IMR-90 (cell line): ENCODE measurements around the gene GAPT. TPM values are rescaled to one million over a fixed set of nuclear protein-coding genes. Genes with fewer than 3 reads are reported as not detected.

ENCODE experiments used
- ATAC-seq: fragments of 200-7000 bp; cut with Tn5 transposase; 2 replicates; pipeline ENCODE4 v1.9.1; 2020; ENCODE audit warnings: low read depth, mild to moderate bottlenecking, moderate library complexity
- BruUV-seq: library from RNA; stranded (reverse); fragments of 400-500 nt; replicated peaks from 2 replicates; lab custom pipeline; 2021; lab: Mats Ljungman, UMichigan
- CTCF ChIA-PET: fragments of 300-600 bp; formaldehyde crosslinking; extraction: SDS; loops from one replicate; lab custom pipeline; 2021; ENCODE audit warnings: antibody characterized with exemption; lab: Yijun Ruan, JAX
- POLR2A ChIA-PET: fragments of 300-600 bp; sonication (Branson Sonifier 250); formaldehyde crosslinking; loops from one replicate; lab custom pipeline; 2022; ENCODE audit warnings: antibody characterized with exemption; ENCODE audit not compliant: unreplicated experiment; lab: Charles Lee
- DNase-seq: peaks from one replicate; pipeline ENCODE4 v3.0.0; 2013
- H2AFZ ChIP-seq: replicated peaks from 2 replicates; pipeline ENCODE3; 2013; ENCODE audit warnings: low read length, mild to moderate bottlenecking; ENCODE audit not compliant: poor library complexity
- H2AK5ac ChIP-seq: 2 replicates; pipeline ENCODE4 v1.6.1; 2013; ENCODE audit warnings: low read depth, low read length, inconsistent platforms
- H2AK9ac ChIP-seq: replicated peaks from 2 replicates; pipeline ENCODE3; 2013; ENCODE audit warnings: mild to moderate bottlenecking, low read depth, low read length, moderate library complexity; ENCODE audit not compliant: poor library complexity
- H2BK120ac ChIP-seq: 2 replicates; pipeline ENCODE4 v1.6.1; 2013; ENCODE audit warnings: low read depth, low read length, inconsistent platforms
- H2BK15ac ChIP-seq: 3 replicates; pipeline ENCODE4 v1.6.1; 2013; ENCODE audit warnings: low read depth, low read length, inconsistent platforms
- H2BK20ac ChIP-seq: 2 replicates; pipeline ENCODE4 v1.6.1; 2013; ENCODE audit warnings: low read depth, mild to moderate bottlenecking, inconsistent platforms, low read length, moderate library complexity
- H2BK5ac ChIP-seq: 2 replicates; pipeline ENCODE4 v1.6.1; 2013; ENCODE audit warnings: mild to moderate bottlenecking, low read depth, low read length, inconsistent platforms; ENCODE audit not compliant: poor library complexity, severe bottlenecking
- H3K14ac ChIP-seq: replicated peaks from 2 replicates; pipeline ENCODE4 v1.6.1; 2013; ENCODE audit warnings: low read depth, low read length, inconsistent platforms
- H3K18ac ChIP-seq: 2 replicates; pipeline ENCODE4 v1.6.1; 2013; ENCODE audit warnings: low read depth, low read length, control low read depth
- H3K23ac ChIP-seq: 2 replicates; pipeline ENCODE4 v1.6.1; 2013; ENCODE audit warnings: low read depth, low read length, inconsistent platforms
- H3K27ac ChIP-seq: 2 replicates; pipeline ENCODE4 v1.5.1; 2013; ENCODE audit warnings: mild to moderate bottlenecking, control low read depth, low read length; ENCODE audit not compliant: insufficient read depth
- H3K27me3 ChIP-seq: 2 replicates; pipeline ENCODE4 v1.6.1; 2013; ENCODE audit warnings: low read length; ENCODE audit not compliant: control insufficient read depth, insufficient read depth
- H3K36me3 ChIP-seq: 2 replicates; pipeline ENCODE4 v1.6.1; 2013; ENCODE audit warnings: low read length, mixed read lengths; ENCODE audit not compliant: control insufficient read depth, insufficient read depth
- H3K4ac ChIP-seq: 2 replicates; pipeline ENCODE4 v1.6.1; 2013; ENCODE audit warnings: low read depth, low read length, inconsistent platforms
- H3K4me1 ChIP-seq: 2 replicates; pipeline ENCODE4 v1.6.1; 2013; ENCODE audit warnings: low read length, mixed read lengths; ENCODE audit not compliant: control insufficient read depth, insufficient read depth
- H3K4me2 ChIP-seq: 2 replicates; pipeline ENCODE4 v1.6.1; 2013; ENCODE audit warnings: low read depth, mild to moderate bottlenecking, control low read depth, low read length, moderate library complexity
- H3K4me3 ChIP-seq: 2 replicates; pipeline ENCODE4 v1.5.1; 2013; ENCODE audit warnings: low read depth, mild to moderate bottlenecking, control low read depth, low read length, moderate library complexity; ENCODE audit not compliant: insufficient read depth
- H3K56ac ChIP-seq: 2 replicates; pipeline ENCODE4 v1.6.1; 2013; ENCODE audit warnings: low read length, inconsistent platforms; ENCODE audit not compliant: insufficient read depth; ENCODE audit errors: extremely low read depth
- H3K79me1 ChIP-seq, 2 experiments: 2 replicates each; pipeline ENCODE4 v1.6.1; 2013; ENCODE audit warnings: low read length in 2 of 2, inconsistent platforms in 1 of 2, low read depth in 1 of 2
- H3K9ac ChIP-seq: 2 replicates; pipeline ENCODE4 v1.6.1; 2013; ENCODE audit warnings: low read depth, low read length, control low read depth
- H3K9me1 ChIP-seq: 2 replicates; pipeline ENCODE4 v1.6.1; 2013; ENCODE audit warnings: low read length, inconsistent platforms; ENCODE audit not compliant: insufficient read depth
- H3K9me3 ChIP-seq: 2 replicates; pipeline ENCODE4 v1.6.1; 2013; ENCODE audit warnings: low read length; ENCODE audit not compliant: control insufficient read depth, insufficient read depth
- H4K20me1 ChIP-seq: 2 replicates; pipeline ENCODE4 v1.6.1; 2013; ENCODE audit warnings: low read length, inconsistent platforms; ENCODE audit not compliant: insufficient read depth
- H4K5ac ChIP-seq: 2 replicates; pipeline ENCODE4 v1.6.1; 2013; ENCODE audit warnings: mild to moderate bottlenecking, low read depth, low read length, control low read depth
- H4K8ac ChIP-seq, 2 experiments: 2 replicates each; pipeline ENCODE4 v1.6.1; 2013; ENCODE audit warnings: low read depth in 2 of 2, low read length in 2 of 2, control low read depth in 1 of 2, inconsistent platforms in 1 of 2
- H4K91ac ChIP-seq: 2 replicates; pipeline ENCODE4 v1.6.1; 2013; ENCODE audit warnings: low read depth, low read length, inconsistent platforms; ENCODE audit not compliant: insufficient read depth
- CEBPB ChIP-seq: IDR thresholded peaks from 2 replicates; pipeline ENCODE4 v1.6.1; 2012; ENCODE audit warnings: low read depth, low read length, improper control_type of control experiment
- MAFK ChIP-seq: IDR thresholded peaks from 2 replicates; pipeline ENCODE4 v1.6.1; 2012; ENCODE audit warnings: low read depth, low read length, improper control_type of control experiment
- NFE2L2 ChIP-seq: fragments of 150-350 bp; IDR thresholded peaks from 2 replicates; pipeline ENCODE4 v1.6.1; 2016; ENCODE audit warnings: low read depth, mild to moderate bottlenecking, low read length
- RAD21 ChIP-seq: IDR thresholded peaks from 2 replicates; pipeline ENCODE4 v1.6.1; 2012; ENCODE audit warnings: low read length, improper control_type of control experiment
- RFX5 ChIP-seq: IDR thresholded peaks from 2 replicates; pipeline ENCODE4 v1.8.0; 2012; ENCODE audit warnings: low read depth, mild to moderate bottlenecking, low read length, moderate library complexity
- WGBS, 2 experiments: methylation state at CpG; one replicate each; pipeline versions ENCODE4 v1.1.5 to v1.1.7; 2013; ENCODE audit warnings: missing lambda C conversion rate in 2 of 2; ENCODE audit not compliant: insufficient read length in 1 of 2; ENCODE audit errors: extremely low coverage in 2 of 2; 5-methylcytosine and 5-hydroxymethylcytosine counted together
- dilution Hi-C: fragments of 300-500 bp; cut with HindIII; formaldehyde crosslinking; loops from one replicate; pipeline ENCODE4 v1.14.3; 2018; ENCODE audit warnings: low sequenced_read_pairs; ENCODE audit not compliant: unreplicated experiment
- in situ Hi-C: fragments of 300-500 bp; cut with MboI; formaldehyde crosslinking; loops from 3 replicates; pipeline ENCODE4 v1.14.3; 2019; ENCODE audit warnings: low sequenced_read_pairs, inconsistent platforms, mixed read lengths
- intact Hi-C: fragments of 100-400 bp; cut with micrococcal nuclease; formaldehyde crosslinking; loops from 2 replicates; pipeline ENCODE4 v1.10.0; 2022
- polyA plus RNA-seq, 3 experiments: library from polyadenylated mRNA; depleted of rRNA; stranded (reverse); fragments of >200 nt; gene quantifications; 2 replicates each; pipeline ENCODE4 v1.2.3, GENCODE V29; 2012; ENCODE audit warnings: low replicate concordance in 1 of 3
- total RNA-seq: library from RNA; depleted of rRNA; stranded (reverse); fragments of >200 nt; gene quantifications from 2 replicates; pipeline ENCODE4 v1.2.3, GENCODE V29; 2012
- TF ChIP-seq, protein P1 (sequence below): fragments of 150-350 bp; IDR thresholded peaks from 2 replicates; pipeline ENCODE4 v1.6.1; 2017; ENCODE audit warnings: mild to moderate bottlenecking, antibody characterized with exemption, low read length, low read depth

Gene GAPT
- total and polyA plus RNA-seq, 2 of the 4 experiments (the other 2 are of a cell fraction): not detected

DNA sequence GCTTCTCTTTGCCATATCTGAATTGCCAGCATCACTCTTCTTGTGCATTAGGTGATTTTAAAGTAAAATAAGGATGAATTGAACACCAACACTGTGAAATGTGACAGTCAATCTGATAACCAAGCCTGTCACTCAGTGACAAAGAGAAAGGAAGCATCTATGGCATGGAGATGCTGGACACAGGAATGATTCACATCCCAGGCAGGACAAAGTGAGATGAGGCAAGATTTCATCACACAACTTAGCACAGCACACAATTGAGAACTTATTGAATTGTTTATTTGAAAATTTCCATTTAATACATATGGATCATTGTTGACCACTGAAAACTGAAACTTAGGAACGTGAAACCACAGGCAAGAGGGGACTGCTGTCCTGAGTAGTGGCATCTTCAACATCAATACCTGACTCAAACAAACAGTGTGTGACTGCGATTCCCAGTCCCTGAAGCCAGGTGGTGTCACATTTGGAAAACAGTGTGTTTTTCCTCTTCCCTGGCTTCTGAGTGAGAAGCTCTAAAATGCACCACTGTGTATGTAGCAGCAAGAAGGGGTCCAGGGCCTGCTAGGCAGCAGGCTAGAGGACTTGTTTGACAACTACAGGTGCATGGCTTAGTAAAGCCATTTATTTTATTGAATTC is 10.7 kb downstream of the GAPT start:
- Histone ChIP-seq H3K36me3 (no peaks in the 10 kb centered on the region), H2BK120ac (no peak overlapping the region), H2BK20ac (no peak overlapping the region), H3K4ac (no peak overlapping the region), H4K5ac (no peak overlapping the region), H3K14ac (no peak overlapping the region), H2AK5ac (no peak overlapping the region), H2AK9ac (no peak overlapping the region), H3K79me1 (no peaks in the 10 kb centered on the region), H3K4me1 (no peaks in the 10 kb centered on the region), H4K20me1 (no peaks in the 10 kb centered on the region), H3K56ac (no peak overlapping the region), H3K9me1 (no peaks in the 10 kb centered on the region), H3K27ac (no peak overlapping the region), H2BK5ac (no peak overlapping the region), H3K4me3 (no peak overlapping the region), H2AFZ (no peak overlapping the region), H3K23ac (no peak overlapping the region), H3K18ac (no peak overlapping the region), H3K9ac (no peak overlapping the region), H3K4me2 (no peak overlapping the region), H2BK15ac (no peak overlapping the region), H3K9me3 (no peaks in the 10 kb centered on the region), H3K27me3 (peaks cover 7% of the 10 kb centered on the region), H4K91ac (no peak overlapping the region), H4K8ac (no peak overlapping the region)
- no CpG with 5 or more reads among the region's 2 CpGs for WGBS, 2 experiments
- no peak for ATAC-seq
- dilution Hi-C loops: no loop called here
- in situ Hi-C loops: loop anchor here (10.0 kb wide), 1 partner anchor 343 kb away; no protein-coding TSS in a partner anchor
- TF ChIP-seq NFE2L2 (no peak), RFX5 (no peak), CEBPB (peak; percentile 15; the same call in 1 of the 2 replicates), MAFK (no peak), RAD21 (no peak)
- TF ChIP-seq, protein P1, sequence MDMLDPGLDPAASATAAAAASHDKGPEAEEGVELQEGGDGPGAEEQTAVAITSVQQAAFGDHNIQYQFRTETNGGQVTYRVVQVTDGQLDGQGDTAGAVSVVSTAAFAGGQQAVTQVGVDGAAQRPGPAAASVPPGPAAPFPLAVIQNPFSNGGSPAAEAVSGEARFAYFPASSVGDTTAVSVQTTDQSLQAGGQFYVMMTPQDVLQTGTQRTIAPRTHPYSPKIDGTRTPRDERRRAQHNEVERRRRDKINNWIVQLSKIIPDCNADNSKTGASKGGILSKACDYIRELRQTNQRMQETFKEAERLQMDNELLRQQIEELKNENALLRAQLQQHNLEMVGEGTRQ: no peak
- DNase-seq: no peak
- ChIA-PET CTCF (interaction anchor here (1.0 kb wide), 1 partner anchor 349 kb away, joined by 3 read pairs; no protein-coding TSS in a partner anchor), POLR2A (no interaction called here)
- intact Hi-C loops: no loop called here
- BruUV-seq: no TSS peak
